Stimulated activated CD8-positive, alpha-beta memory T cell treated with anti-CD3 and anti-CD28 coated beads, Interleukin-7, amount 100 ng/mL, for 48 hours (primary cell): ENCODE data around the gene COPS3.
A peak's percentile ranks its signal among the peaks of the same experiment; 100 is the strongest.

ENCODE experiments used
- DNase-seq, 2 donors: peaks; one replicate each; pipeline ENCODE4 v3.0.0-alpha.2; 2020; ENCODE audit warnings: low read depth in 1 of 2; ENCODE audit errors: extremely low read depth in 1 of 2

COPS3 gene

GRCh38 chr17:17246879-17247278 lies 34.2 kb downstream of the COPS3 start:
- DNase-seq: no peak

- no peak for DNase-seq
Observed at GRCh38 chr17:17243163-17243562, 37.9 kb downstream of the COPS3 start.

GRCh38 chr17:17242246-17242645 lies 38.8 kb downstream of the COPS3 start:
- no peak for DNase-seq

GRCh38 chr17:17241656-17242055 lies 39.4 kb downstream of the COPS3 start:
- no peak for DNase-seq

GRCh38 chr17:17239832-17240231 lies 41.2 kb downstream of the COPS3 start:
- no peak for DNase-seq

GRCh38 chr17:17237026-17237799 lies 43.8 kb downstream of the COPS3 start, which contains the start of gene FLCN:
TSS of gene FLCN (minus strand) at chr17:17237168. CDS start at chr17:17228137, 9,031 bp downstream.
- peak; percentile 70 to 81 for DNase-seq

GRCh38 chr17:17236295-17237025 lies 44.6 kb downstream of the COPS3 start:
- no peak for DNase-seq

GRCh38 chr17:17235212-17236174 lies 45.6 kb downstream of the COPS3 start:
- DNase-seq: no peak

- no peak for DNase-seq
Observed at GRCh38 chr17:17232303-17232621, 48.8 kb downstream of the COPS3 start.

- DNase-seq: no peak
Observed at GRCh38 chr17:17231621-17232302, 49.3 kb downstream of the COPS3 start.

GRCh38 chr17:17229416-17230384 lies 51.3 kb downstream of the COPS3 start:
- DNase-seq: no peak

GRCh38 chr17:17228521-17229279 lies 52.3 kb downstream of the COPS3 start:
- no peak for DNase-seq

GRCh38 chr17:17227608-17228520 lies 53.2 kb downstream of the COPS3 start:
- DNase-seq: no peak

- no peak for DNase-seq
Observed at GRCh38 chr17:17226451-17227265, 54.4 kb downstream of the COPS3 start.

- no peak for DNase-seq
Observed at GRCh38 chr17:17225901-17226300, 55.1 kb downstream of the COPS3 start.

- DNase-seq: no peak
Observed at GRCh38 chr17:17224137-17224536, 56.9 kb downstream of the COPS3 start.

GRCh38 chr17:17223736-17224135 lies 57.3 kb downstream of the COPS3 start:
- no peak for DNase-seq
